Activated T-cell treated with anti-CD3 and anti-CD28 coated beads, Interleukin-2, amount 50 U/mL, for 1 hour (primary cell): Measurements from ENCODE around the gene MND1.
"Not testable (repeated sequence)": the region's sequence is repeated elsewhere in the genome, so short reads cannot be mapped to it uniquely, and the experiment has no call there.

Experiments used
- DNase-seq: peaks from one replicate; pipeline ENCODE4 v3.0.0-alpha.2; 2020

Gene MND1

GRCh38 chr4:153448003-153448731 is 103.7 kb downstream of the MND1 start:
- DNase-seq, result no peak

DNA sequence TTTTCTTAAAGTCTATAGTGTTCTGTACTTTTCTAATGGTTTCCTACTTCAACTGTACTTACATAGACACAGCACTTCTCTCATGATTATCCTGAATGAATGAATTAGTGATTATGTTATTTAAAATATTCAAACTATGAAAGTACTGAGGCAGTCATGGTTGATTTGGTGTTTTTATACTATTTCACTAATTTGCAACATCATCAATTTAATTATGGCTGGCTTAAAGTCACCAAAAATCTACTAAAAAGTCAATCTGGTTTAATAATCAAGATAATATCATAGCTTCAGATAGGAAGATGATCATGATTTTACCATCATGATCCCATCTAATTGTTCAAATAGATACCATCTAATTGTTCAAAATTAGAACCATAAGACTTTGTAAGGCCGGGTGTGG is 104.8 kb downstream of the MND1 start:
- no peak for DNase-seq

DNA sequence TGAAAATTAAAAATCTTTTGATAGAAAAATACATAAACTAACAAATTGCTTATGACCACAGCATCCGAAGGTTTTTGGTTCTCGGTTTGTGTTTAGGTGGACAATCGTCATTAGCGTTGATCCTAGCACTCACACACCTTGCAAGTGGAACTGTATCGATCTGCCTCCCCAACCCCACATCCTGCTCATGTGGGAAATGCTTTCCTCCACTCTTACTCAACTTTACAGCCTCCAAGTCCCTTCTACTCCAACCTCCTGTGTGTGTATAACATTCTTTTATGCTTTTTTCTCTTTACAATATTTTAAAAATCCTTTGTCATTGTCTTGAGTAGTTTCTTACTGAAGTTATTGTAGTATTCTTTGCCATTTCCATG is 106.0 kb downstream of the MND1 start:
- no peak for DNase-seq

DNA sequence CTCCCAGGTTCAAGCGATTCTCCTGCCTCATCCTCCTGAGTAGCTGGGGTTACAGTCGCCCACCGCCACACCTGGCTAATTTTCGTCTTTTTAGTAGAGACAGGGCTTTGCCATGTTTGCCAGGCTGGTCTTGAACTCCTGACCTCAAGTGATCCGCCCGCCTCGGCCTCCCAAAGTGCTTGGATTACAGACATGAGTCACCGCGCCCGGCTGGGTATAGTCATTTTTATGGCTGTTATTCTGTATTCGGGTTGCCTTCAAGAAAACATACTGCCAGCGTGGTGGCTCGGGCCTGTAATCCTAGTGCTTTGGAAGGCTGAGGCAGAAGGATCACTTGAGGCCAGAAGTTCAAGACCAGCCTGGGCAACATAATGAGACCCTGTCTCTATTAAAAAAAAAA is 106.7 kb downstream of the MND1 start:
- not testable (repeated sequence) for DNase-seq

DNA sequence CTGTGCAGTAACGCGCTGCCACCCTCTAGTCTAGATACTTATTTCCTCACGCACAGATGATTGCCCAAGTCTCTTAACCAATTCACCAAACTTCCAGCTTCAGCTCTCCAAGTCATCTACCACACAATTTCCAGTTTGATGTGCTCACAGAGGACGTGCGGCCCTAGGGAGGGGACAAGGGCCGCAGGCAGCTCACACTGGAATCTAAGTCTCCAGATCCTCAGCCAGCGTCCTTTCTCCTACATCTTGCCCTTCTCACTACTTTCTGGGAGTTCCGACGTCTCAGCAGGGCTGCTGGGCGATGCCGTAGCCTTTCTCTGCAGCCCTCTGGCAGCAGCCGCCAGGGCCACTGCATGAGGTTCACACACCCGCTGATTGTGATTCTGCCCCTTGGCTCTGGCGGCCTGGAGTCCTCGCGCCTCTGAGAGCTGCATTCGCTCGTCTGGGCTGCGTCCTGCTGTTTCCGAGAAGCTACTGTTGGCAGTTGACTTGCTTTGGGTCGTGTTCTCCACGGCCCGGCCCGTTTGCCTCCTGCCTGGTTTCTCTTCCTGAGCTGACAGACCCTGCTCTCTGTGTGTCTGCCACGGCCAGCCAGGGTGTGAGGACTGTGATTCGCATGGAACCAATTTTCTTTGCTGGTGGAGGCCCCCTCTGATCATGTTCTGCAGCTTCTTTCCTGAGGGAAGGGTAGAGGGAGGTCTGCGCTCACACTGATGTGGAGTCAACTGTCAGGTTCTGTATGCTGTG is 107.6 kb downstream of the MND1 start:
- no peak for DNase-seq

DNA sequence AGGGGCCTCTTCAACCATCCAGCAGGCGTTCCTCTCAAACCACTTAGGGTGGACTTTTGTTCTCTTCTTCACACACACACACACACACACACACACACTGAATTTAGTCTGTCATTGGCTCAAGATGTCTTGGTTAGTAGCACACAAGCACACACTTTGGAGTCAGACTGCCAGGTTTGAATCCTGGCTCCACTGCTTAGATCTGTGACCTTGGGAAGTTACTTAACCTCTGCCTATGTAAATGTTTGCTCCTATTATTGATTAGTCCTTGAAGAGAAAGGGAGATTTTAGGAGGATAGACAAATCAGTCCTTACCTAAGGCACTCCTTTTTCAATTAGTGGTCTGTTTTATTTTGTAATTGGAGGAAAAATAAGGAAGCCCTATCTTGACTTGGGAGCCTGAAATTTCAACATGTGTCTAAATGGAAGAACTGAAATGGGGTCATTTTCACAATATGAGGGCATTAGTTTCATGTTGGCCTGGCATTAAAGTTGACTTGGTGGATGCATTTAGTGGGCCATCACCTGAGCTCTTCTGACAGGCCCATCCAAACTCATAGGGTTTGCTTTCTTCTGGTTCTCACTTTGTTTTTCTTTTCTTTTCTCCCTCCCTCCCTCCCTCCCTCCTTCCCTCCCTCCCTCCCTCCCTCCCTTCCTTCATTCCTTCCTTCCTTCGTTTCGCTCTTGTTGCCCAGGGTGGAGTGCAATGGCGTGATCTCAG is 108.3 kb downstream of the MND1 start:
- DNase-seq, result no peak

DNA sequence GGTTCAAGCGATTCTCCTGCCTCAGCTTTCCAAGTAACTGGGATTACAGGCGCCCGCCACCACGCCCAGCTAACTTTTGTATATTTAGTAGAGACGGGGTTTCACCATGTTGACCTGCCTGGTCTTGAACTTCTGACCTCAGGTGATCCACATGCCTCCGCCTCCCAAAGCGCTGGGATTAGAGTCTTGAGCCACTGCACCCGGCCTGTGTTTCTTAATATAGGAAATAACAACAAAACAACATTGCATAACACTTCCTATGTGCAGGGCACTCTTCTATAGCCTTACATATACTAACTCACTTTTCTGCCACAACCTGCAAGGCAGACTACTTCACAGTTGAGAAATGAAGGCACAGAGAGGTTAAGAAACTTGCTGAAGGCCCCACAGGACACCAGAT is 108.9 kb downstream of the MND1 start:
- DNase-seq, result no peak

DNA sequence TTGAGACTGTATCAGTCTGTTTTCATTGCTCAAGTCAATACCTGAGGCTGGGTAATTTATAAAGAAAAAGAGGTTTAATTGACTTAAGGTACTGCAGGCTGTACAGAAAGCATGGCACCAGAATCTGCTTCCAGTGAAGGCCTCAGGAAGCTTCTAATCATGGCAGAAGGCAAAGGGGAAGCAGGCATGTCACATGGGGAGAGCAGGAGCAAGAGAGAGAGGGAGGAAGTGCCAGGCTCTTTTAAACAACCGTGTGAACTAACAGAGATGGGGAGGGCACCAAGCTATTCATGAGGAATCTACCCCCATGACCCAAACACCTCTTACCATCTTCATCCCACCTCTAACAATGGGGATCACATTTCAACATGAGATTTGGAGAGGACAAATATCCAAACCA is 114.5 kb downstream of the MND1 start:
- DNase-seq, result no peak

- DNase-seq, result not testable (repeated sequence)
These were observed 117.1 kb downstream of the MND1 start for GRCh38 chr4:153461549-153461948.

DNA sequence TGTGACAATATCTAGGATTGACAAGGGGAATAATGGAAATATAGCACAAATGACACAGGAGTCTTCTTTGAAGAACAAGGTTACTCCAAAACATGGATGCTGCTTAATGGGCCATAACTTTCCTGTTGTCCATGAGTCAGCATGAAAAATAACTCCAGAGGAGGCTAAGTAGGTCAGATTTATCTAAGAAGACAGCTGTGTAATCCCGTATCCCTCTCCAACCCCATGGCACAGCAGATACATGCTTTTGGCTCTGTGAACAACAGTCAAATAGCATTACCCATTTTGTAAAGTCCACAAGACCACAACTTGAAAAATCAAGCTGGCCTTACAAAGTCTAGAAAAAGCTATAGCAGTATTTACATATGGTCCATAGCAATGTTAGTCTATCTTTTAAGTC is 119.6 kb downstream of the MND1 start:
- DNase-seq, result no peak
